HepG2 (cell line): Measurements from ENCODE around the gene L2HGDH. TPM values are rescaled to one million over a fixed set of nuclear protein-coding genes. Genes with fewer than 3 reads are reported as not detected.

Source experiments
- AGO2 ChIP-seq: fragments of 200-400 bp; formaldehyde crosslinking; optimal IDR thresholded peaks from 2 replicates; pipeline ENCODE3; 2017; ENCODE audit warnings: mild to moderate bottlenecking, low read depth, low read length, moderate library complexity
- DR1 ChIP-seq: sonication (generic); formaldehyde crosslinking; IDR thresholded peaks from 2 replicates; pipeline ENCODE4 v1.8.0; 2021; ENCODE audit warnings: mild to moderate bottlenecking, missing genetic modification reagents, inconsistent platforms
- SIN3B ChIP-seq: fragments of 150-350 bp; IDR thresholded peaks from 2 replicates; pipeline ENCODE4 v1.6.1; 2014; ENCODE audit warnings: low read length
- ZIK1 ChIP-seq: sonication (generic); formaldehyde crosslinking; IDR thresholded peaks from 2 replicates; pipeline ENCODE4 v1.5.0; 2020; ENCODE audit warnings: mild to moderate bottlenecking, low read depth, missing genetic modification reagents, borderline replicate concordance
- ZNF3 ChIP-seq: IDR thresholded peaks from 2 replicates; pipeline ENCODE4 v1.7.0; 2017; ENCODE audit warnings: inconsistent platforms
- polyA plus RNA-seq, 8 experiments: library from polyadenylated mRNA; depleted of rRNA in 3 of 8; stranded (reverse) in 7 of 8; unstranded in 1 of 8; fragments of >200 nt; fragmentation: Illumina TruSeq in 4 of 8; extraction: Trizol in 4 of 8; gene quantifications; 2 replicates each; pipeline versions ENCODE4 v1.2.1 to v1.2.3, GENCODE V29; 2011 to 2016; ENCODE audit warnings: low read depth in 4 of 8, missing spikeins in 1 of 8, mixed read lengths in 1 of 8; ENCODE audit not compliant: insufficient read depth in 1 of 8
- total RNA-seq, 5 experiments: library from RNA; depleted of rRNA; stranded (reverse); fragments of >200 nt; fragmentation: Illumina TruSeq; extraction: Trizol; gene quantifications; 2 replicates each; pipeline ENCODE4 v1.2.3, GENCODE V29; 2016; ENCODE audit warnings: low read depth in 1 of 5
- TF ChIP-seq, protein P1 (sequence below): sonication (generic); formaldehyde crosslinking; IDR thresholded peaks from one replicate; pipeline ENCODE4 v1.5.1; 2020; ENCODE audit warnings: mild to moderate bottlenecking, missing genetic modification reagents; ENCODE audit errors: not compliant biosample characterization
- TF ChIP-seq, protein P2 (sequence below): sonication (generic); formaldehyde crosslinking; conservative IDR thresholded peaks from 2 replicates; pipeline ENCODE4 v1.4.0; 2020; ENCODE audit warnings: missing genetic modification reagents
- TF ChIP-seq, protein P3 (sequence below): sonication (generic); formaldehyde crosslinking; IDR thresholded peaks from 2 replicates; pipeline ENCODE4 v1.5.0; 2020; ENCODE audit warnings: missing genetic modification reagents
- TF ChIP-seq, protein P4 (sequence below): sonication (generic); formaldehyde crosslinking; IDR thresholded peaks from 2 replicates; pipeline ENCODE4 v1.9.0; 2021; ENCODE audit warnings: missing genetic modification reagents, borderline replicate concordance
- TF ChIP-seq, protein P5 (sequence below): sonication (generic); formaldehyde crosslinking; IDR thresholded peaks from 2 replicates; pipeline ENCODE4 v1.4.0; 2020; ENCODE audit warnings: missing genetic modification reagents, borderline replicate concordance

Gene L2HGDH
- total and polyA plus RNA-seq, 2 of the 13 experiments (the other 11 are each of a cell fraction or from before 2014, with no cell fraction given): 3.3 to 5.0 TPM

DNA sequence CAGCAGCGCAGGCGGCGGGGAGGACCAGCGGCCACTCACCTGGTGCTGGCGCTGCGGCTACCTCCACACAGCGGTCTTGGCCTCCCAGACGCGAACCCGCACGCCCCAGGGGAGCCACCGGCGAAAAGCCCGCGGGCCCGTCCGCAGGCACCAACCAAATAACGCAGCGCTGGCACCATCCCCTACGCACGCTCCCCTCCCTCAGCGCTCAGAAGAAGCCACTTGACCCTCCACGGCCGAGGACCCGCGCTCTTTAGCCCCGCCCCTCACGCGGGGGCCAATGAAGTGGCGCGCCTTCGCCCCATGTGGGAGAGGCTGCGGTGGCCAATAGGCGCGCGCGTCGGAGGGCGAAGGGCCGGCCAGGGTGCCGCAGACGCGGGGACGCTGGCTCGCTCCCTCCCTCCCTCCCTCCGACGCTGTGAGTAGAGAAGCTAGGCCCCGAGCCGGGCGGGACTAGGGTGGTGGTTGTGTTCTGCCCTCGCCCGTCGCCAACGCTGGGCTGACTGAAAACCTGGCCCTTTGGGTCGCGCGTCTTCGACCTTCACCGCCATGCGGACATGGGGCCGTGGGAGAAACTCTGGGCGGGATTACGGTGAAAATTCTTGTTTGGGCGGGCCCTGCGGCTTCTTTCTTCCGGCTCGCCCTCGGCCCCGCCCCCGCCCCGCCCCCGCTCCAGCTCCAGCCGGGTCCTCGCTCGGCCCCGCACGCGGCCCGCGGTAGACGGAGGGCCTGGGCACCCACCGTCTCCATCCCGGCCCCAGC lies at the start of gene L2HGDH, which contains the start of gene DMAC2L (continued):
- TF ChIP-seq, protein P1, sequence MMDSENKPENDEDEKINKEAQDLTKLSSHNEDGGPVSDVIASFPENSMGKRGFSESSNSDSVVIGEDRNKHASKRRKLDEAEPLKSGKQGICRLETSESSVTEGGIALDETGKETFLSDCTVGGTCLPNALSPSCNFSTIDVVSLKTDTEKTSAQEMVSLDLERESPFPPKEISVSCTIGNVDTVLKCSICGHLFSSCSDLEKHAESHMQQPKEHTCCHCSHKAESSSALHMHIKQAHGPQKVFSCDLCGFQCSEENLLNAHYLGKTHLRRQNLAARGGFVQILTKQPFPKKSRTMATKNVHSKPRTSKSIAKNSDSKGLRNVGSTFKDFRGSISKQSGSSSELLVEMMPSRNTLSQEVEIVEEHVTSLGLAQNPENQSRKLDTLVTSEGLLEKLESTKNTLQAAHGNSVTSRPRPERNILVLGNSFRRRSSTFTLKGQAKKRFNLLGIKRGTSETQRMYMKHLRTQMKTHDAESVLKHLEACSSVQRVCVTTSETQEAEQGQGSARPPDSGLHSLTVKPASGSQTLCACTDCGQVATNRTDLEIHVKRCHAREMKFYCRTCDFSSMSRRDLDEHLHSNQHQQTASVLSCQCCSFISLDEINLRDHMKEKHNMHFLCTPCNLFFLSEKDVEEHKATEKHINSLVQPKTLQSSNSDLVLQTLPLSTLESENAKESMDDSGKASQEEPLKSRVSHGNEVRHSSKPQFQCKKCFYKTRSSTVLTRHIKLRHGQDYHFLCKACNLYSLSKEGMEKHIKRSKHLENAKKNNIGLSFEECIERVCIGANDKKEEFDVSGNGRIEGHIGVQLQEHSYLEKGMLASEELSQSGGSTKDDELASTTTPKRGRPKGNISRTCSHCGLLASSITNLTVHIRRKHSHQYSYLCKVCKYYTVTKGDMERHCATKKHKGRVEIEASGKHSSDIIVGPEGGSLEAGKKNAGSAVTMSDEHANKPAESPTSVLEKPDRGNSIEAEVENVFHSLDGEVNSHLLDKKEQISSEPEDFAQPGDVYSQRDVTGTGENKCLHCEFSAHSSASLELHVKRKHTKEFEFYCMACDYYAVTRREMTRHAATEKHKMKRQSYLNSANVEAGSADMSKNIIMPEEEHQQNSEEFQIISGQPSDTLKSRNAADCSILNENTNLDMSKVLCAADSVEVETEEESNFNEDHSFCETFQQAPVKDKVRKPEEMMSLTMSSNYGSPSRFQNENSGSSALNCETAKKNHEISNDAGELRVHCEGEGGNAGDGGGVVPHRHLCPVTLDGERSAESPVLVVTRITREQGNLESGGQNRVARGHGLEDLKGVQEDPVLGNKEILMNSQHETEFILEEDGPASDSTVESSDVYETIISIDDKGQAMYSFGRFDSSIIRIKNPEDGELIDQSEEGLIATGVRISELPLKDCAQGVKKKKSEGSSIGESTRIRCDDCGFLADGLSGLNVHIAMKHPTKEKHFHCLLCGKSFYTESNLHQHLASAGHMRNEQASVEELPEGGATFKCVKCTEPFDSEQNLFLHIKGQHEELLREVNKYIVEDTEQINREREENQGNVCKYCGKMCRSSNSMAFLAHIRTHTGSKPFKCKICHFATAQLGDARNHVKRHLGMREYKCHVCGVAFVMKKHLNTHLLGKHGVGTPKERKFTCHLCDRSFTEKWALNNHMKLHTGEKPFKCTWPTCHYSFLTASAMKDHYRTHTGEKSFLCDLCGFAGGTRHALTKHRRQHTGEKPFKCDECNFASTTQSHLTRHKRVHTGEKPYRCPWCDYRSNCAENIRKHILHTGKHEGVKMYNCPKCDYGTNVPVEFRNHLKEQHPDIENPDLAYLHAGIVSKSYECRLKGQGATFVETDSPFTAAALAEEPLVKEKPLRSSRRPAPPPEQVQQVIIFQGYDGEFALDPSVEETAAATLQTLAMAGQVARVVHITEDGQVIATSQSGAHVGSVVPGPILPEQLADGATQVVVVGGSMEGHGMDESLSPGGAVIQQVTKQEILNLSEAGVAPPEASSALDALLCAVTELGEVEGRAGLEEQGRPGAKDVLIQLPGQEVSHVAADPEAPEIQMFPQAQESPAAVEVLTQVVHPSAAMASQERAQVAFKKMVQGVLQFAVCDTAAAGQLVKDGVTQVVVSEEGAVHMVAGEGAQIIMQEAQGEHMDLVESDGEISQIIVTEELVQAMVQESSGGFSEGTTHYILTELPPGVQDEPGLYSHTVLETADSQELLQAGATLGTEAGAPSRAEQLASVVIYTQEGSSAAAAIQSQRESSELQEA: peak; percentile 52
- TF ChIP-seq DR1 (CRISPR knock-in tag) (peak; percentile 76; the same call in 1 of the 2 replicates), AGO2 (peak; percentile 71), ZIK1 (peak; percentile 81; the same call in 1 of the 2 replicates), SIN3B (no peak), ZNF3 (CRISPR knock-in tag) (no peak)
- TF ChIP-seq, protein P2, sequence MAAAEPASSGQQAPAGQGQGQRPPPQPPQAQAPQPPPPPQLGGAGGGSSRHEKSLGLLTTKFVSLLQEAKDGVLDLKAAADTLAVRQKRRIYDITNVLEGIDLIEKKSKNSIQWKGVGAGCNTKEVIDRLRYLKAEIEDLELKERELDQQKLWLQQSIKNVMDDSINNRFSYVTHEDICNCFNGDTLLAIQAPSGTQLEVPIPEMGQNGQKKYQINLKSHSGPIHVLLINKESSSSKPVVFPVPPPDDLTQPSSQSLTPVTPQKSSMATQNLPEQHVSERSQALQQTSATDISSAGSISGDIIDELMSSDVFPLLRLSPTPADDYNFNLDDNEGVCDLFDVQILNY (CRISPR knock-in tag): no peak; the same call in 1 of the 2 replicates
- TF ChIP-seq, protein P3, sequence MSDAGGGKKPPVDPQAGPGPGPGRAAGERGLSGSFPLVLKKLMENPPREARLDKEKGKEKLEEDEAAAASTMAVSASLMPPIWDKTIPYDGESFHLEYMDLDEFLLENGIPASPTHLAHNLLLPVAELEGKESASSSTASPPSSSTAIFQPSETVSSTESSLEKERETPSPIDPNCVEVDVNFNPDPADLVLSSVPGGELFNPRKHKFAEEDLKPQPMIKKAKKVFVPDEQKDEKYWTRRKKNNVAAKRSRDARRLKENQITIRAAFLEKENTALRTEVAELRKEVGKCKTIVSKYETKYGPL: peak; percentile 63; the same call in 1 of the 2 replicates
- TF ChIP-seq, protein P4, sequence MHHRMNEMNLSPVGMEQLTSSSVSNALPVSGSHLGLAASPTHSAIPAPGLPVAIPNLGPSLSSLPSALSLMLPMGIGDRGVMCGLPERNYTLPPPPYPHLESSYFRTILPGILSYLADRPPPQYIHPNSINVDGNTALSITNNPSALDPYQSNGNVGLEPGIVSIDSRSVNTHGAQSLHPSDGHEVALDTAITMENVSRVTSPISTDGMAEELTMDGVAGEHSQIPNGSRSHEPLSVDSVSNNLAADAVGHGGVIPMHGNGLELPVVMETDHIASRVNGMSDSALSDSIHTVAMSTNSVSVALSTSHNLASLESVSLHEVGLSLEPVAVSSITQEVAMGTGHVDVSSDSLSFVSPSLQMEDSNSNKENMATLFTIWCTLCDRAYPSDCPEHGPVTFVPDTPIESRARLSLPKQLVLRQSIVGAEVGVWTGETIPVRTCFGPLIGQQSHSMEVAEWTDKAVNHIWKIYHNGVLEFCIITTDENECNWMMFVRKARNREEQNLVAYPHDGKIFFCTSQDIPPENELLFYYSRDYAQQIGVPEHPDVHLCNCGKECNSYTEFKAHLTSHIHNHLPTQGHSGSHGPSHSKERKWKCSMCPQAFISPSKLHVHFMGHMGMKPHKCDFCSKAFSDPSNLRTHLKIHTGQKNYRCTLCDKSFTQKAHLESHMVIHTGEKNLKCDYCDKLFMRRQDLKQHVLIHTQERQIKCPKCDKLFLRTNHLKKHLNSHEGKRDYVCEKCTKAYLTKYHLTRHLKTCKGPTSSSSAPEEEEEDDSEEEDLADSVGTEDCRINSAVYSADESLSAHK: no peak
- TF ChIP-seq, protein P5, sequence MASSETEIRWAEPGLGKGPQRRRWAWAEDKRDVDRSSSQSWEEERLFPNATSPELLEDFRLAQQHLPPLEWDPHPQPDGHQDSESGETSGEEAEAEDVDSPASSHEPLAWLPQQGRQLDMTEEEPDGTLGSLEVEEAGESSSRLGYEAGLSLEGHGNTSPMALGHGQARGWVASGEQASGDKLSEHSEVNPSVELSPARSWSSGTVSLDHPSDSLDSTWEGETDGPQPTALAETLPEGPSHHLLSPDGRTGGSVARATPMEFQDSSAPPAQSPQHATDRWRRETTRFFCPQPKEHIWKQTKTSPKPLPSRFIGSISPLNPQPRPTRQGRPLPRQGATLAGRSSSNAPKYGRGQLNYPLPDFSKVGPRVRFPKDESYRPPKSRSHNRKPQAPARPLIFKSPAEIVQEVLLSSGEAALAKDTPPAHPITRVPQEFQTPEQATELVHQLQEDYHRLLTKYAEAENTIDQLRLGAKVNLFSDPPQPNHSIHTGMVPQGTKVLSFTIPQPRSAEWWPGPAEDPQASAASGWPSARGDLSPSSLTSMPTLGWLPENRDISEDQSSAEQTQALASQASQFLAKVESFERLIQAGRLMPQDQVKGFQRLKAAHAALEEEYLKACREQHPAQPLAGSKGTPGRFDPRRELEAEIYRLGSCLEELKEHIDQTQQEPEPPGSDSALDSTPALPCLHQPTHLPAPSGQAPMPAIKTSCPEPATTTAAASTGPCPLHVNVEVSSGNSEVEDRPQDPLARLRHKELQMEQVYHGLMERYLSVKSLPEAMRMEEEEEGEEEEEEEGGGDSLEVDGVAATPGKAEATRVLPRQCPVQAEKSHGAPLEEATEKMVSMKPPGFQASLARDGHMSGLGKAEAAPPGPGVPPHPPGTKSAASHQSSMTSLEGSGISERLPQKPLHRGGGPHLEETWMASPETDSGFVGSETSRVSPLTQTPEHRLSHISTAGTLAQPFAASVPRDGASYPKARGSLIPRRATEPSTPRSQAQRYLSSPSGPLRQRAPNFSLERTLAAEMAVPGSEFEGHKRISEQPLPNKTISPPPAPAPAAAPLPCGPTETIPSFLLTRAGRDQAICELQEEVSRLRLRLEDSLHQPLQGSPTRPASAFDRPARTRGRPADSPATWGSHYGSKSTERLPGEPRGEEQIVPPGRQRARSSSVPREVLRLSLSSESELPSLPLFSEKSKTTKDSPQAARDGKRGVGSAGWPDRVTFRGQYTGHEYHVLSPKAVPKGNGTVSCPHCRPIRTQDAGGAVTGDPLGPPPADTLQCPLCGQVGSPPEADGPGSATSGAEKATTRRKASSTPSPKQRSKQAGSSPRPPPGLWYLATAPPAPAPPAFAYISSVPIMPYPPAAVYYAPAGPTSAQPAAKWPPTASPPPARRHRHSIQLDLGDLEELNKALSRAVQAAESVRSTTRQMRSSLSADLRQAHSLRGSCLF: no peak
